Motor neuron (in vitro differentiated cells): ENCODE measurements around the gene RNF25. TPM values are rescaled to one million over a fixed set of nuclear protein-coding genes. Genes with fewer than 3 reads are reported as not detected.
"Not testable (repeated sequence)": the region's sequence is repeated elsewhere in the genome, so short reads cannot be mapped to it uniquely, and the experiment has no call there.

Experiments used
- ATAC-seq, 8 experiments: fragments of 200-7000 bp; cut with Tn5 transposase; replicated peaks in 6 of 8; 2 replicates each; pipeline ENCODE4 v1.8.0; 2021; ENCODE audit warnings: mild to moderate bottlenecking in 8 of 8, moderate library complexity in 8 of 8
- H3K27ac ChIP-seq, 2 donors: fragments of 250-450 bp; sonication (Bioruptor Pico); 2 replicates each; pipeline ENCODE4 v1.9.0; 2021; ENCODE audit warnings: antibody characterized with exemption in 2 of 2, mild to moderate bottlenecking in 2 of 2, moderate library complexity in 1 of 2
- H3K4me1 ChIP-seq, 2 donors: fragments of 250-450 bp; sonication (Bioruptor Pico); replicated peaks in 1 of 2; 2 replicates each; pipeline ENCODE4 v1.6.1; 2021; ENCODE audit warnings: antibody characterized with exemption in 2 of 2, mild to moderate bottlenecking in 2 of 2, moderate library complexity in 1 of 2
- H3K4me3 ChIP-seq, 5 donors: fragments of 250-450 bp; sonication (Bioruptor Pico); 2 replicates each; pipeline ENCODE4 v1.9.0; 2021; ENCODE audit warnings: antibody characterized with exemption in 5 of 5, mild to moderate bottlenecking in 5 of 5, moderate library complexity in 4 of 5
- WGBS, 10 experiments: fragments of 450-650 bp; shearing (Covaris generic); methylation state at CpG; one replicate each; pipeline ENCODE4 v1.0.0; 2022; 5-methylcytosine and 5-hydroxymethylcytosine counted together
- in situ Hi-C, 9 experiments: fragments of 400-800 bp; cut with MboI; loops; one replicate each; pipeline ENCODE4 v1.15.0; 2021; ENCODE audit warnings: low sequenced_read_pairs in 9 of 9, low pct_unique_long_range_greater_than_20kb in 2 of 9; ENCODE audit not compliant: unreplicated experiment in 9 of 9
- total RNA-seq, 8 experiments: library from RNA; unstranded; fragments of 300-600 nt; gene quantifications; 2 replicates each; pipeline versions ENCODE4 v1.2.3 to v1.2.4, GENCODE V29; 2022

The RNF25 gene
- total RNA-seq, 8 experiments from 2014 or later: 20.9 to 37.9 (median 28.7) TPM

GRCh38 chr2:218710334-218710686 is 38.5 kb upstream of the RNF25 start:
- ATAC-seq: peak in 2 of 8 experiments; percentile 1 to 3
- Histone ChIP-seq H3K4me1 (peaks cover 0 to 4% of the 10 kb centered on the region in 2 donors), H3K27ac (no peak overlapping the region), H3K4me3 (peak overlapping the region; percentile 20 to 80 (median 73))
- in situ Hi-C loops: loop anchor here in 2 of 9 experiments (10.0 to 25.0 kb wide), 2 partner anchors 74 to 127 kb away; partner anchors contain the start of genes CYP27A1 (in 1 of the 2) and PRKAG3 (in 1 of the 2)
- 21 to 100% (median 60%) methylated on average over 2 to 9 of the region's 14 CpGs; no CpG with 5 or more reads in 3 of the 10 experiments for WGBS, 10 experiments

GRCh38 chr2:218709908-218710307 is 38.1 kb upstream of the RNF25 start:
- ATAC-seq: no peak
- in situ Hi-C loops: loop anchor here in 2 of 9 experiments (10.0 to 25.0 kb wide), 2 partner anchors 75 to 127 kb away; partner anchors contain the start of genes CYP27A1 (in 1 of the 2) and PRKAG3 (in 1 of the 2)
- no peak overlapping the region for H3K27ac ChIP-seq
- no peak overlapping the region for H3K4me3 ChIP-seq
- 29 to 100% (median 92%) methylated on average over 3 to 8 of the region's 8 CpGs; no CpG with 5 or more reads in 3 of the 10 experiments for WGBS, 10 experiments
- peaks cover 0 to 4% of the 10 kb centered on the region in 2 donors for H3K4me1 ChIP-seq

- Histone ChIP-seq H3K4me1 (peaks cover 0 to 4% of the 10 kb centered on the region in 2 donors), H3K27ac (no peak overlapping the region), H3K4me3 (no peak overlapping the region)
- WGBS, 10 experiments: 13 to 100% (median 82%) methylated on average over 1 to 4 of the region's 4 CpGs; no CpG with 5 or more reads in 1 of the 10 experiments
- in situ Hi-C loops: loop anchor here in 1 of 9 experiments (25.0 kb wide), 1 partner anchor 129 kb away; the partner anchor contains the start of gene PRKAG3
- no peak for ATAC-seq
Measured at GRCh38 chr2:218708086-218708485, 36.3 kb upstream of the RNF25 start.

GRCh38 chr2:218703341-218703740 is 31.5 kb upstream of the RNF25 start:
- Histone ChIP-seq H3K4me3 (no peak overlapping the region), H3K4me1 (no peaks in the 10 kb centered on the region), H3K27ac (no peak overlapping the region)
- no peak for ATAC-seq
- in situ Hi-C loops: loop anchor here in 1 of 9 experiments (25.0 kb wide), 1 partner anchor 134 kb away; the partner anchor contains the start of gene PRKAG3
- WGBS, 10 experiments: 70 to 93% (median 86%) methylated on average over 2 to 4 of the region's 4 CpGs; no CpG with 5 or more reads in 1 of the 10 experiments

GRCh38 chr2:218701806-218702205 is 30.0 kb upstream of the RNF25 start:
- H3K27ac ChIP-seq: no peak overlapping the region
- H3K4me3 ChIP-seq: no peak overlapping the region
- WGBS, 10 experiments: 50 to 100% (median 75%) methylated on average over 1 to 2 of the region's 2 CpGs; no CpG with 5 or more reads in 2 of the 10 experiments
- ATAC-seq: peak in 1 of 8 experiments; percentile 49
- in situ Hi-C loops: loop anchor here in 1 of 9 experiments (25.0 kb wide), 1 partner anchor 135 kb away; the partner anchor contains the start of gene PRKAG3
- no peaks in the 10 kb centered on the region for H3K4me1 ChIP-seq

GRCh38 chr2:218698885-218699284 is 27.1 kb upstream of the RNF25 start:
- no peak for ATAC-seq
- no peak overlapping the region for H3K4me3 ChIP-seq
- no peak overlapping the region for H3K27ac ChIP-seq
- 67 to 100% (median 97%) methylated on average over 1 to 6 of the region's 8 CpGs; no CpG with 5 or more reads in 5 of the 10 experiments for WGBS, 10 experiments
- no peaks in the 10 kb centered on the region for H3K4me1 ChIP-seq
- in situ Hi-C loops: loop anchor here in 1 of 9 experiments (25.0 kb wide), 1 partner anchor 412 kb away; the partner anchor contains the start of gene TMBIM1

- WGBS, 10 experiments: 43 to 94% (median 73%) methylated on average over 1 to 3 of the region's 3 CpGs; no CpG with 5 or more reads in 3 of the 10 experiments
Measured at GRCh38 chr2:218694405-218695145, 22.8 kb upstream of the RNF25 start.

GRCh38 chr2:218691234-218691633 is 19.4 kb upstream of the RNF25 start:
- ATAC-seq: peak in 2 of 8 experiments; percentile 88 to 89
- no peak overlapping the region for H3K27ac ChIP-seq
- in situ Hi-C loops: loop anchor here in 1 of 9 experiments (25.0 kb wide), 1 partner anchor 404 kb away; the partner anchor contains the start of gene TMBIM1
- H3K4me1 ChIP-seq: no peaks in the 10 kb centered on the region
- no peak overlapping the region for H3K4me3 ChIP-seq

More at GRCh38 chr2:218694405-218695145, 22.8 kb upstream of the RNF25 start:
- Histone ChIP-seq H3K27ac (no peak overlapping the region), H3K4me3 (no peak overlapping the region), H3K4me1 (no peaks in the 10 kb centered on the region)
- in situ Hi-C loops: loop anchor here in 1 of 9 experiments (25.0 kb wide), 1 partner anchor 407 kb away; the partner anchor contains the start of gene TMBIM1
- ATAC-seq: no peak

- peak; percentile 40 to 99 (median 80) for ATAC-seq
- H3K4me3 ChIP-seq, H3K4me1 ChIP-seq, H3K27ac ChIP-seq: not testable (repeated sequence)
- in situ Hi-C loops: loop anchor here in 1 of 9 experiments (25.0 kb wide), 1 partner anchor 400 kb away; the partner anchor contains the start of gene TMBIM1
- 0 to 64% (median 24%) methylated on average over 1 to 5 of the region's 5 CpGs for WGBS, 10 experiments
Measured at GRCh38 chr2:218687400-218688060, 15.7 kb upstream of the RNF25 start.

GRCh38 chr2:218680061-218680460 is 8.3 kb upstream of the RNF25 start:
- Histone ChIP-seq H3K27ac (no peak overlapping the region), H3K4me1 (no peaks in the 10 kb centered on the region), H3K4me3 (no peak overlapping the region)
- WGBS, 10 experiments: 20 to 100% (median 88%) methylated on average over 1 to 2 of the region's 3 CpGs; no CpG with 5 or more reads in 3 of the 10 experiments
- in situ Hi-C loops: loop anchor here in 1 of 9 experiments (25.0 kb wide), 1 partner anchor 393 kb away; the partner anchor contains the start of gene TMBIM1
- no peak for ATAC-seq

GRCh38 chr2:218679119-218679518 is 7.3 kb upstream of the RNF25 start:
- in situ Hi-C loops: loop anchor here in 1 of 9 experiments (25.0 kb wide), 1 partner anchor 392 kb away; the partner anchor contains the start of gene TMBIM1
- 33 to 100% (median 90%) methylated on average over 1 to 4 of the region's 4 CpGs; no CpG with 5 or more reads in 4 of the 10 experiments for WGBS, 10 experiments
- ATAC-seq: no peak
- Histone ChIP-seq H3K4me1 (no peaks in the 10 kb centered on the region), H3K27ac (no peak overlapping the region), H3K4me3 (no peak overlapping the region)

- Histone ChIP-seq H3K4me3 (peak overlapping the region; percentile 73 to 96 (median 87)), H3K4me1 (peaks cover 10 to 11% of the 10 kb centered on the region in 2 donors), H3K27ac (peak overlapping the region; percentile 87 to 90)
- ATAC-seq: peak in 3 of 8 experiments; percentile 22 to 34 (median 28)
- in situ Hi-C loops: no loop called here
- 0 to 69% (median 50%) methylated on average over 3 to 10 of the region's 12 CpGs; no CpG with 5 or more reads in 1 of the 10 experiments for WGBS, 10 experiments
Measured at GRCh38 chr2:218671097-218671653, 627 bp downstream of the RNF25 start.
